Thymus (tissue), 11 donors: Measurements from ENCODE around the gene CCDC12. TPM values are rescaled to one million over a fixed set of nuclear protein-coding genes. Genes with fewer than 3 reads are reported as not detected.

Source experiments
- DNase-seq, 9 donors: peaks; one replicate each; pipeline ENCODE4 v3.0.0-alpha.2; 2013; ENCODE audit warnings: low spot score in 9 of 9, low read depth in 6 of 9, missing footprints in 1 of 9
- H3K27ac ChIP-seq, 2 donors: one replicate each; pipeline ENCODE4 v1.5.1; 2013; ENCODE audit warnings: control low read depth in 1 of 2, low read depth in 1 of 2, low read length in 1 of 2, mild to moderate bottlenecking in 1 of 2, moderate library complexity in 1 of 2
- H3K27me3 ChIP-seq, 2 donors: one replicate each; pipeline ENCODE4 v1.5.1; 2013; ENCODE audit warnings: low read length in 1 of 2; ENCODE audit not compliant: control insufficient read depth in 2 of 2, insufficient read depth in 1 of 2
- H3K36me3 ChIP-seq, 2 donors: one replicate each; pipeline ENCODE4 v1.5.1; 2013; ENCODE audit warnings: low read length in 1 of 2, mild to moderate bottlenecking in 1 of 2, moderate library complexity in 1 of 2; ENCODE audit not compliant: control insufficient read depth in 2 of 2, insufficient read depth in 2 of 2
- H3K4me1 ChIP-seq, 2 donors: one replicate each; pipeline ENCODE4 v1.5.1; 2013; ENCODE audit warnings: low read length in 2 of 2; ENCODE audit not compliant: control insufficient read depth in 2 of 2, insufficient read depth in 2 of 2
- H3K4me3 ChIP-seq, 2 donors: one replicate each; pipeline ENCODE4 v1.5.1; 2013; ENCODE audit warnings: low read length in 2 of 2, control low read depth in 1 of 2, mild to moderate bottlenecking in 1 of 2
- H3K9me3 ChIP-seq, 2 donors: one replicate each; pipeline ENCODE4 v1.5.1; 2013; ENCODE audit warnings: low read length in 1 of 2, mild to moderate bottlenecking in 1 of 2; ENCODE audit not compliant: control insufficient read depth in 2 of 2, insufficient read depth in 1 of 2
- WGBS: extraction: QIAGEN DNeasy Blood & Tissue Kit; methylation state at CpG from one replicate; pipeline ENCODE4 v1.1.7; 2013; 5-methylcytosine and 5-hydroxymethylcytosine counted together
- polyA plus RNA-seq: library from polyadenylated mRNA; stranded (reverse); fragments of 200-250 nt; gene quantifications from one replicate; pipeline ENCODE4 v1.2.3, GENCODE V29; 2013
- total RNA-seq: library from RNA; stranded (reverse); fragments of 120-200 nt; gene quantifications from one replicate; pipeline ENCODE4 v1.2.4, GENCODE V29; 2013
- donor health status: healthy.

CCDC12 gene
- total and polyA plus RNA-seq, 2 donors = 47.4 to 83.9 TPM

DNA sequence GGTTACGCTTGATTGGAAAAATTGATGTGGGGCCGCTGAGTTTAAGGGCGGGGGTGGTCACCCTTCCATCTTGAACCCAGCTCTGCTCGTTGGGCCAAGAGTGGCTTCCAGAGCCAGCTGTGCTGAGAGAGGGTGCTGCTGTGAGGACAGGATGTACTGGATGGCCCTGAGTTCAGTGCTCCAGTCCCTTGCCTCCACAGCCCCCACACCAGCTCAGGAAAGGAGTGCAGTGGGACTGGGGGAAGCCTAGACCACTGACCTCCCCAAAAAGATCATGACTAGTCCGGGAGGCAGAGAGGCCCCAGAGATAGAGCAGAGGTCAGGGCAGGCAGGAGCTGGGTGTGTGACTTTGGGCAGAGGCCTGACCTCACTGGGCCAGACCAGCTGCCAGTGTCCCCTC, 103.0 kb downstream of the CCDC12 start:
- Histone ChIP-seq H3K9me3 (peaks cover 0 to 3% of the 10 kb centered on the region in 2 donors), H3K27ac (no peak overlapping the region), H3K36me3 (no peaks in the 10 kb centered on the region), H3K4me1 (peaks cover 5 to 28% of the 10 kb centered on the region in 2 donors), H3K27me3 (peaks cover 0 to 46% of the 10 kb centered on the region in 2 donors), H3K4me3 (no peak overlapping the region)
- WGBS = 64% methylated on average over 5 of the region's 5 CpGs
- no peak for DNase-seq

Other genes with a start within 250 kb of the CCDC12 start
- gene MYL3, start 113.3 kb downstream of the CCDC12 start, total RNA-seq = 0.19 TPM
- gene MYL3, start 113.3 kb downstream of the CCDC12 start, polyA plus RNA-seq = 0.50 TPM
- gene PTH1R, start 99.0 kb downstream of the CCDC12 start, total RNA-seq = 0.80 TPM
- 6.9 TPM for gene PTH1R, start 99.0 kb downstream of the CCDC12 start, polyA plus RNA-seq
- 15.3 TPM for gene NBEAL2, start 2.9 kb upstream of the CCDC12 start, total RNA-seq
- 83.6 TPM for gene NBEAL2, start 2.9 kb upstream of the CCDC12 start, polyA plus RNA-seq
- 33.7 TPM for gene SETD2, start 187.4 kb upstream of the CCDC12 start, total RNA-seq
- gene SETD2, start 187.4 kb upstream of the CCDC12 start, polyA plus RNA-seq = 20.5 TPM